Heart right ventricle (tissue), 16 donors: ENCODE results near the gene TRDN. TPM values are rescaled to one million over a fixed set of nuclear protein-coding genes. Genes with fewer than 3 reads are reported as not detected.
A peak's percentile ranks its signal among the peaks of the same experiment; 100 is the strongest.

Experiments used
- ATAC-seq, 8 donors: fragments of 200-7000 bp; cut with Tn5 transposase; one replicate each; pipeline ENCODE4 v1.9.1; 2020; ENCODE audit warnings: mild to moderate bottlenecking in 8 of 8, moderate library complexity in 8 of 8, moderate number of reproducible peaks in 1 of 8
- DNase-seq, 2 donors: peaks; one replicate each; pipeline ENCODE4 v3.0.0-alpha.2; 2020
- H3K27ac ChIP-seq, 10 donors: fragments of 200-600 bp; sonication (generic) in 2 of 10; one replicate each; pipeline versions ENCODE4 v1.5.0 to v1.8.0; 2020 to 2022; ENCODE audit warnings: mild to moderate bottlenecking in 3 of 10
- H3K27me3 ChIP-seq, 7 donors: fragments of 200-600 bp; one replicate each; pipeline ENCODE4 v1.8.0; 2021 to 2022; ENCODE audit warnings: mild to moderate bottlenecking in 2 of 7
- H3K36me3 ChIP-seq, 9 donors: fragments of 200-600 bp; sonication (generic) in 1 of 9; one replicate each; pipeline versions ENCODE4 v1.5.0 to v1.8.0; 2020 to 2022; ENCODE audit warnings: mild to moderate bottlenecking in 2 of 9
- H3K4me1 ChIP-seq, 9 donors: fragments of 200-600 bp; sonication (generic) in 1 of 9; one replicate each; pipeline versions ENCODE4 v1.5.0 to v1.8.0; 2020 to 2022; ENCODE audit warnings: mild to moderate bottlenecking in 4 of 9
- H3K4me3 ChIP-seq, 10 donors: fragments of 200-600 bp; sonication (generic) in 2 of 10; one replicate each; pipeline versions ENCODE4 v1.5.0 to v1.8.0; 2020 to 2022; ENCODE audit warnings: mild to moderate bottlenecking in 7 of 10, moderate library complexity in 2 of 10
- H3K9me3 ChIP-seq, 11 donors: fragments of 200-600 bp in 10 of 11; sonication (generic) in 2 of 11; one replicate each; pipeline versions ENCODE4 v1.5.0 to v1.8.0; 2013 to 2022; ENCODE audit warnings: mild to moderate bottlenecking in 2 of 11, control low read depth in 1 of 11, moderate library complexity in 1 of 11
- WGBS, 2 donors: extraction: QIAGEN DNeasy Blood & Tissue Kit; methylation state at CpG; one replicate each; pipeline ENCODE4 v1.1.7; 2013; ENCODE audit warnings: inconsistent platforms in 1 of 2; 5-methylcytosine and 5-hydroxymethylcytosine counted together
- intact Hi-C, 10 donors: fragments of 100-400 bp; cut with DNase I; formaldehyde crosslinking; loops; one replicate each; pipeline versions ENCODE4 v1.11.1 to v1.14.2; 2022
- polyA plus RNA-seq, 2 donors: library from polyadenylated mRNA; stranded (reverse); fragments of 200-250 nt; gene quantifications; one replicate each; pipeline ENCODE4 v1.2.3, GENCODE V29; 2013
- total RNA-seq, 10 donors: library from RNA; stranded (reverse); fragmentation: NEBNext Ultra II Directional in 3 of 10; extraction: Animal tissue kit (Norgen Biotek cat#: 25700) in 3 of 10; gene quantifications; one replicate each; pipeline versions ENCODE4 v1.2.1 to v1.2.4, GENCODE V29; 2021 to 2023
- TF ChIP-seq, protein P1 (sequence below), 9 donors: fragments of 200-600 bp; sonication (generic) in 2 of 9; IDR thresholded peaks; one replicate each; pipeline versions ENCODE4 v1.5.0 to v1.8.0; 2021 to 2022; ENCODE audit warnings: antibody characterized with exemption in 9 of 9, mild to moderate bottlenecking in 5 of 9, moderate library complexity in 1 of 9
- donor health status: Arrhythmogenic right ventricular cardiomyopathy.
- donor health status: ischemic (EF 13 %, LVEDD 7.1; RV severe dilation, severe dysfunction).
- donor health status: healthy with polysubstance abuse.
- donor health status: DM: no; HTN: yes; CAD: no.
- donor health status: DM: no; HTN: no; CAD: no.
- donor health status: ischemic (EF 25% LVEDD 6.9; RV normal size, moderate dysfunction).
- donor health status: ischemic (EF 25% LVEDD 5.7; RV mildly dilated, moderate dysfunction).
- donor health status: healthy.
- donor health status: DM: yes; HTN: yes; CAD: no.
- donor health status: Ischemic cardiomyopathy.
- donor health status: ischemic (EF 35%, LVEDD 5.7; RV mildly dilated, moderate dysfunction).
- donor health status: nonischemic (EF 11% LVEDD 7.7; RV severe dilation, severe dysfunction).
- donor health status: DM: yes; HTN: yes; CAD: no.
- donor health status: PGD.
- donor health status: ischemic (EF 29% LVEDD 5.4; RV normal size, mild dysfunction).
- donor health status: nonischemic (EF 23%, LVEDD 6.1; RV moderate dilation, normal function).

TRDN gene
- total and polyA plus RNA-seq, 12 donors, result 37.6 to 1,141 (median 437) TPM

DNA sequence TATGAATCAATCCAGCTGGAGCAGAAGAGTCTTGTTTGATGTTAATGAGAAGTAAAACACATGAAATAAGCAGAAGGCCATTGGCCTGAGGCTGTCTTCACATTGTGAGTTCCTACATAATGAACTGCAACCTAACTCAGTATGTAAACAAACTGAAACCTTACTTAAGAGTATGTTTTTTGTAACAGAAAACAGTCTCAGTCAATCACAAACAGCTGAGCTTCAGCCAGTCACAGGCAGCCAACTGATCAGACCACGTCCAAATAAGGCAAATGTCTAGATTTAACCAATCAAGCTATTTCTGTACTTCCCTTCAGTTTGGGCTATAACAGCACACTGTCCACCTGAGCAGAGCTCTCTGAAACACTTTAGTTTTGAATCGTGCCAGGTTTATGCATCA is 234.7 kb downstream of the TRDN start:
- DNase-seq (no peak), ATAC-seq (no peak)
- TF ChIP-seq, protein P1, sequence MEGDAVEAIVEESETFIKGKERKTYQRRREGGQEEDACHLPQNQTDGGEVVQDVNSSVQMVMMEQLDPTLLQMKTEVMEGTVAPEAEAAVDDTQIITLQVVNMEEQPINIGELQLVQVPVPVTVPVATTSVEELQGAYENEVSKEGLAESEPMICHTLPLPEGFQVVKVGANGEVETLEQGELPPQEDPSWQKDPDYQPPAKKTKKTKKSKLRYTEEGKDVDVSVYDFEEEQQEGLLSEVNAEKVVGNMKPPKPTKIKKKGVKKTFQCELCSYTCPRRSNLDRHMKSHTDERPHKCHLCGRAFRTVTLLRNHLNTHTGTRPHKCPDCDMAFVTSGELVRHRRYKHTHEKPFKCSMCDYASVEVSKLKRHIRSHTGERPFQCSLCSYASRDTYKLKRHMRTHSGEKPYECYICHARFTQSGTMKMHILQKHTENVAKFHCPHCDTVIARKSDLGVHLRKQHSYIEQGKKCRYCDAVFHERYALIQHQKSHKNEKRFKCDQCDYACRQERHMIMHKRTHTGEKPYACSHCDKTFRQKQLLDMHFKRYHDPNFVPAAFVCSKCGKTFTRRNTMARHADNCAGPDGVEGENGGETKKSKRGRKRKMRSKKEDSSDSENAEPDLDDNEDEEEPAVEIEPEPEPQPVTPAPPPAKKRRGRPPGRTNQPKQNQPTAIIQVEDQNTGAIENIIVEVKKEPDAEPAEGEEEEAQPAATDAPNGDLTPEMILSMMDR (IDR thresholded peaks at IDR 0.05), result no peak
- WGBS, 2 donors, result 62 to 69% methylated on average over 2 of the region's 2 CpGs
- Histone ChIP-seq H3K4me3 (no peak overlapping the region), H3K4me1 (peaks cover 0 to 4% (median 0%) of the 10 kb centered on the region in 9 donors), H3K27ac (no peak overlapping the region), H3K9me3 (no peaks in the 10 kb centered on the region), H3K27me3 (no peaks in the 10 kb centered on the region), H3K36me3 (no peaks in the 10 kb centered on the region)
- intact Hi-C loops, result loop anchor here in 1 of 10 donors (10.0 kb wide), 1 partner anchor 1393 kb away; no protein-coding TSS in a partner anchor

DNA sequence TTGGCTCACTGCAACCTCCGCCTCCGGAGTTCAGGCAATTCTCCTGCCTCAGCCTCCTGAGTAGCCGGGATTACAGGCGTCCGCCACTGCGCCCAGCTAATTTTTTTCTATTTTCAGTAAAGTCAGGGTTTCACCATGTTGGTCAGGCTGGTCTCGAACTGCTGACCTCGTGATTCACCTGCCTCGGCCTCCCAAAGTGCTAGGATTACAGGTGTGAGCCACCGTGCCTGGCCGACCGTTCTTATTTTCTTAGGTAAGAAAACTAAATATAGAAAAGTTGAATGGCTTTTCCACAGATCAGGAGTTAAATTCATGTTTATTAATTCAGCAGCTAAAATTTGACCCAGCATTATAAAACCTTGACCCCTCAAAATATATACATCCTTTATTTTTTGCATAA is 238.7 kb downstream of the TRDN start:
- Histone ChIP-seq H3K9me3 (no peaks in the 10 kb centered on the region), H3K36me3 (no peaks in the 10 kb centered on the region), H3K4me3 (no peak overlapping the region), H3K4me1 (peaks cover 0 to 4% (median 0%) of the 10 kb centered on the region in 9 donors), H3K27me3 (no peaks in the 10 kb centered on the region), H3K27ac (no peak overlapping the region)
- ATAC-seq, result no peak
- DNase-seq, result no peak
- WGBS, 2 donors, result 91 to 92% methylated on average over 12 of the region's 12 CpGs
- intact Hi-C loops, result loop anchor here in 1 of 10 donors (5.0 kb wide), 1 partner anchor 319 kb away; no protein-coding TSS in a partner anchor
- TF ChIP-seq, protein P1 (IDR thresholded peaks at IDR 0.05), result no peak

DNA sequence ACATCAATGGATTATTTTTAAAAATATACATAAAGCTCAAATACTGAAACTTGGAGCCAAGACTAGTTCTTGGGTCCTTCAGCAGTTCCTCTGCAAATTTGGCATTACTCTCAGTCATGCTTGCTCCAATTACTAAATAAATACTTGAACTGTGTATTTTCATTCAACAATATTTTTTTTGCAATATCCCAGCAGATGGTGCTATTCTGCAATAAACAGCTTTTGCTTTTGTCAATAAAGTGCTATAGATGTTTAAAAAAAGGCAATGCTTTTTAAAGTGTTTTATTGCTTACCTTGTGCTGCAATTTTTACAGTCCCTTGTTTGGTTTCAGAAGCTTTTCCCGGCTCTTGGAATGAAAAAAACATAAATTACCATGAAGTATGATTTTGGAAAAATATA is 243.4 kb downstream of the TRDN start:
- H3K27ac ChIP-seq, result no peak overlapping the region
- intact Hi-C loops, result no loop called here
- DNase-seq, result no peak
- H3K4me3 ChIP-seq, result no peak overlapping the region
- no peaks in the 10 kb centered on the region for H3K4me1 ChIP-seq
- TF ChIP-seq, protein P1 (IDR thresholded peaks at IDR 0.05), result peak in 6 of 9 donors; percentile 27 to 57 (median 46)
- no peaks in the 10 kb centered on the region for H3K27me3 ChIP-seq
- no peaks in the 10 kb centered on the region for H3K9me3 ChIP-seq
- no peaks in the 10 kb centered on the region for H3K36me3 ChIP-seq
- no peak for ATAC-seq
- WGBS, 2 donors, result 51 to 66% methylated on average over 1 of the region's 1 CpG

DNA sequence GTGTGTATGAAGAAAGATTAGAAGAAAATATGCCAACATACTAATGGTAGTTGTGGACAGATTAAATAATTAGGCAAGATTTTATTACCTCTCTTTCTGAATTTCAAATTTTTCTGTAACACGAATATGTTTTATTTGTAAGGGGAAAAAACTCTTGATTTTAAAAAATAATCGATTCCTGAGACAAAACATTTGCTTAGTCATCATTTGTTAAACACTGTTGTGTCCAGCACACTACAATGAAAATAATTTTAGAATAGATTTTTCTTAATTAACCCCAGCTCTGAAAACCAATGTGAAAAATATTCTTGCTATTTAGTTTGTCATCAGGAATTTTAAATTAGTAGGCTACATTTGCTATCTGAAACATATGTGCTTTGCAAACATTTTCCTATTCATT is 253.0 kb downstream of the TRDN start:
- Histone ChIP-seq H3K4me1 (no peaks in the 10 kb centered on the region), H3K9me3 (no peaks in the 10 kb centered on the region), H3K4me3 (no peak overlapping the region), H3K36me3 (no peaks in the 10 kb centered on the region), H3K27me3 (no peaks in the 10 kb centered on the region), H3K27ac (no peak overlapping the region)
- ATAC-seq (no peak), DNase-seq (no peak)
- 72 to 76% methylated on average over 2 of the region's 2 CpGs for WGBS, 2 donors
- TF ChIP-seq, protein P1 (IDR thresholded peaks at IDR 0.05), result no peak
- intact Hi-C loops, result no loop called here
